Measurements from ENCODE around the gene TMEM259. TPM values are rescaled to one million over a fixed set of nuclear protein-coding genes. Genes with fewer than 3 reads are reported as not detected.
A peak's percentile ranks its signal among the peaks of the same experiment; 100 is the strongest.

TMEM259 gene
- total RNA-seq, 2 experiments from 2014 or later = 388 to 390 TPM

- H3K27ac ChIP-seq (ENCODE audit: low read depth in 1 of 2, low read length in 2 of 2) = no peak overlapping the region
- H3K27me3 ChIP-seq (ENCODE audit: control insufficient read depth in 1 of 2, insufficient read depth in 2 of 2, low read length in 2 of 2) = no peaks in the 10 kb centered on the region
- H3K4me3 Mint-ChIP-seq = peak overlapping the region; percentile 100
- intact Hi-C loops (cut with DNase I, micrococcal nuclease) = loop anchor here in 1 of 2 experiments (2.0 kb wide), 1 partner anchor 21 kb away; the partner anchor contains the start of genes RNU6-2 and TMEM259
- ChIA-PET POLR2A (interaction anchor here (0.9 to 9.0 kb wide), 13 partner anchors 9 to 228 kb away, joined by 3 to 203 read pairs (median 6); partner anchors contain the start of genes ARHGAP45, CIRBP, CNN2 and RNU6-2), CTCF (interaction anchor here (0.8 to 2.3 kb wide), 3 partner anchors 24 to 203 kb away, joined by 3 to 6 read pairs (median 3); no protein-coding TSS in a partner anchor)
- ATAC-seq (ENCODE audit: poor library complexity) (no peak), DNase-seq (peak in 1 of 14 experiments; percentile 43)
- TF ChIP-seq CTCF (IDR thresholded peaks at IDR 0.05) = no peak
- H3K4me3 ChIP-seq (ENCODE audit: low read length) = peak overlapping the region; percentile 91
- peaks cover 47% of the 10 kb centered on the region for H3K4me1 Mint-ChIP-seq (ENCODE audit: low read depth)
- peaks cover 53% of the 10 kb centered on the region for H3K36me3 ChIP-seq (ENCODE audit: insufficient read depth, low read length)
- H3K27me3 Mint-ChIP-seq = no peaks in the 10 kb centered on the region
- peaks cover 76% of the 10 kb centered on the region for H3K4me1 ChIP-seq (ENCODE audit: insufficient read depth, low read length)
- peak overlapping the region; percentile 92 for H3K27ac Mint-ChIP-seq
- H3K36me3 Mint-ChIP-seq (ENCODE audit: low read depth) = peaks cover 60% of the 10 kb centered on the region
- H3K9me3 Mint-ChIP-seq = no peaks in the 10 kb centered on the region
- no peaks in the 10 kb centered on the region for H3K9me3 ChIP-seq (ENCODE audit: control insufficient read depth in 1 of 2, insufficient read depth in 1 of 2, low read length in 2 of 2)
These were observed 20.4 kb upstream of the TMEM259 start for GRCh38 chr19:1041272-1041834.

GRCh38 chr19:1040476-1041271 lies 19.8 kb upstream of the TMEM259 start:
- Mint-ChIP-seq H3K4me3 (peak overlapping the region; percentile 100), H3K27ac (peak overlapping the region; percentile 92), H3K4me1 (ENCODE audit: low read depth) (peaks cover 52% of the 10 kb centered on the region), H3K36me3 (ENCODE audit: low read depth) (peaks cover 67% of the 10 kb centered on the region), H3K9me3 (no peaks in the 10 kb centered on the region), H3K27me3 (no peaks in the 10 kb centered on the region)
- DNase-seq (peak; percentile 79 to 96 (median 89)), ATAC-seq (ENCODE audit: poor library complexity) (peak; percentile 52)
- Histone ChIP-seq H3K27ac (ENCODE audit: low read depth in 1 of 2, low read length in 2 of 2) (peak overlapping the region; percentile 43 to 51), H3K27me3 (ENCODE audit: control insufficient read depth in 1 of 2, insufficient read depth in 2 of 2, low read length in 2 of 2) (no peaks in the 10 kb centered on the region), H3K9me3 (ENCODE audit: control insufficient read depth in 1 of 2, insufficient read depth in 1 of 2, low read length in 2 of 2) (no peaks in the 10 kb centered on the region), H3K4me1 (ENCODE audit: insufficient read depth, low read length) (peaks cover 78% of the 10 kb centered on the region), H3K36me3 (ENCODE audit: insufficient read depth, low read length) (peaks cover 53% of the 10 kb centered on the region), H3K4me3 (ENCODE audit: low read length) (peak overlapping the region; percentile 91)
- ChIA-PET CTCF (interaction anchor here (0.8 to 3.6 kb wide), 9 partner anchors 19 to 226 kb away, joined by 3 to 20 read pairs (median 3); partner anchors contain the start of genes RNU6-2 and TMEM259), POLR2A (interaction anchor here (0.8 to 9.0 kb wide), 22 partner anchors 9 to 229 kb away, joined by 3 to 203 read pairs (median 5); partner anchors contain the start of genes ARHGAP45, CIRBP, CNN2 and MED16)
- intact Hi-C loops (cut with DNase I, micrococcal nuclease) = loop anchor here (1.0 to 2.0 kb wide), 2 partner anchors 9 to 20 kb away; partner anchors contain the start of genes RNU6-2 (in 1 of the 2) and TMEM259 (in 1 of the 2)
- TF ChIP-seq CTCF (IDR thresholded peaks at IDR 0.05) = no peak

All from CD4-positive, alpha-beta T cell (primary cell).